ENCODE data around the gene PLCXD1. TPM values are rescaled to one million over a fixed set of nuclear protein-coding genes. Genes with fewer than 3 reads are reported as not detected.

PLCXD1 gene
- total RNA-seq, 1 donor from 2014 or later = 52.4 TPM

DNA sequence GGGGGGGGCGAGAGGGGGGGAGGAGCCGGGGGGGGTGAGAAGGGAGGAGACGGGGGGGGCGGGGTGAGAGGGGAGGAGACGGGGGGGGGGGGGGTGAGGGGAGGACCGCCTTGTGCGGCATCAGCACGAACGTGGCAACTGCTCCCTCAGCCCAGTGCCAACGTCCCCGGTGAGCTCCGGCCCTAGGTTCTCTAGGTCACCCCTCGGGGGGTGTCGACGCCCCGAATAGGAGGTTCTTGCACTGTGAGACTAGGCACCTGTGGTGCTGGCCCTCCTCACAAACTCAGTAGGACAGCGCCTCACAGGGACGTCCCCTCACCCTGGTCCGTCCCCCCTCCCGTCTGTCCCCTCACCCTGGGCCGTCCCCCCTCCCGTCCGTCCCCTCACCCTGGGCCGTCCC lies 58.9 kb downstream of the PLCXD1 start:
- Mint-ChIP-seq H3K36me3 (ENCODE audit: low read depth) (peaks cover 37% of the 10 kb centered on the region), H3K9me3 (peaks cover 2% of the 10 kb centered on the region), H3K4me1 (no peaks in the 10 kb centered on the region), H3K27ac (ENCODE audit: unreplicated experiment) (no peak overlapping the region), H3K27me3 (ENCODE audit: low read depth) (no peaks in the 10 kb centered on the region), H3K4me3 (no peak overlapping the region)
- no peak for DNase-seq (ENCODE audit: low read depth, low spot score)
- TF ChIP-seq, protein P1, sequence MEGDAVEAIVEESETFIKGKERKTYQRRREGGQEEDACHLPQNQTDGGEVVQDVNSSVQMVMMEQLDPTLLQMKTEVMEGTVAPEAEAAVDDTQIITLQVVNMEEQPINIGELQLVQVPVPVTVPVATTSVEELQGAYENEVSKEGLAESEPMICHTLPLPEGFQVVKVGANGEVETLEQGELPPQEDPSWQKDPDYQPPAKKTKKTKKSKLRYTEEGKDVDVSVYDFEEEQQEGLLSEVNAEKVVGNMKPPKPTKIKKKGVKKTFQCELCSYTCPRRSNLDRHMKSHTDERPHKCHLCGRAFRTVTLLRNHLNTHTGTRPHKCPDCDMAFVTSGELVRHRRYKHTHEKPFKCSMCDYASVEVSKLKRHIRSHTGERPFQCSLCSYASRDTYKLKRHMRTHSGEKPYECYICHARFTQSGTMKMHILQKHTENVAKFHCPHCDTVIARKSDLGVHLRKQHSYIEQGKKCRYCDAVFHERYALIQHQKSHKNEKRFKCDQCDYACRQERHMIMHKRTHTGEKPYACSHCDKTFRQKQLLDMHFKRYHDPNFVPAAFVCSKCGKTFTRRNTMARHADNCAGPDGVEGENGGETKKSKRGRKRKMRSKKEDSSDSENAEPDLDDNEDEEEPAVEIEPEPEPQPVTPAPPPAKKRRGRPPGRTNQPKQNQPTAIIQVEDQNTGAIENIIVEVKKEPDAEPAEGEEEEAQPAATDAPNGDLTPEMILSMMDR (conservative IDR thresholded peaks at IDR 0.05) = no peak

DNA sequence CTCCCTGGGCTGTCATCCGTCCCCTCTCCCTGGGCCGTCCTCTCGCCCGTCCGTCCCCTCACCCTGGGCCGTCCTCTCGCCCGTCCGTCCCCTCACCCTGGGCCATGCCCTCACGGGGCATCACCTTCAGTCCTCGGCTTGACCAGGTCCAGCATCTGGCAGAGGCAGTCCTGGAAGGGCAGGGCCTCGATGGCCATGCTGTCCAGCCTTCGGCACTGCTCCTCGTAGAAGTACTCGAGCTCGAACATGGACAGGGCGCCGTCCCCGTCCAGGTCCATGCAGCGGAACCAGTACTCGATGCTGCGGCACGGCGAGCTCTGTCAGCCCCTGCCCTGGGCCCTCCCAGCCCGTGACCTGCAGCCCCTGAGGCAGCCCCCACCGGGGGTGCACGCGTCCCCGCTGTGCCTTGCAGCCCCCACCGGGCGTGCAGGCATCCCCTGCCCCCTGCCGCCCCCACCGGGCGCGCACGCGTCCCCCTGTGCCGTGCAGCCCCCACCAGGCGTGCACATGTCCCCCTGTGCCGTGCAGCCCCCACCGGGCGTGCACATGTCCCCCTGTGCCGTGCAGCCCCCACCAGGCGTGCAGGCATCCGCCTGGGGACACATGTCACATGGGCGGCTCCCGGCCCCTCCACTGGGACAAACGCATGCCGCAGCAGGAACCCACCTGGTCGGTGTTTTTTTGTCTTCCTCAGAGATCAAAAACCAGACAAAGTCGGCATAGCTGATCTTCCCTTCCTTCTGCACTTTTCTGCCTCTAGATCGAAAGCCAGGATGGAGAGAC lies 59.7 kb downstream of the PLCXD1 start:
- no peak for DNase-seq (ENCODE audit: low read depth, low spot score)
- Mint-ChIP-seq H3K36me3 (ENCODE audit: low read depth) (peaks cover 35% of the 10 kb centered on the region), H3K27me3 (ENCODE audit: low read depth) (no peaks in the 10 kb centered on the region), H3K27ac (ENCODE audit: unreplicated experiment) (no peak overlapping the region), H3K9me3 (peaks cover 2% of the 10 kb centered on the region), H3K4me1 (no peaks in the 10 kb centered on the region), H3K4me3 (no peak overlapping the region)
- TF ChIP-seq, protein P1 (conservative IDR thresholded peaks at IDR 0.05) = no peak

DNA sequence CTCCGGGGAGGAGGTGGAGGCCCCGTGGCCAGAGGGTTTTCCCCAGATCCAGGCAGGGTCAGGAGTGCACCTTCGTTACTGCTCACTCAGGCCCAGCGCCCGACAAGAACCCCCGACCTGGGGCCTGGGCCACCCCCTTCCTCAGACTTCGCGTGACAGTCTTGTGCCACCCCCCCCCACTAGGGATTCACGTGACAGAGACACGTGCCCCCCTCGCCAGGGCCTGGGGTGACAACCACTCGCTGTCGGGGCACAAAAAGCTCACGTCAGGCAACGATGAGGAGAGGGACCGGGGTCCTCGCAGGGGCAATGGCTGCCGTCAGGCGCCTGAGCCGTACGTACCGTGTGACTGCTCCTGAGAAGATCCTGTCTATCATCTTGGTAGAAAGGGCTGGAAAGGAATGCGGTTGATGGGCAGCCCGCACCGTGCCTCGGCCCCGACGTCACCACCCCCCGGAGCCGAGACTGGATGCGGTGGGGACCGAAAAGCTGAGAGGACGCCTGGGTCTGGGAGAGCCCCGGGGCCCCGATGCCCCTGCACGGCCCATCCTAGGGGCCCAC lies 60.4 kb downstream of the PLCXD1 start:
- TF ChIP-seq, protein P1 (conservative IDR thresholded peaks at IDR 0.05) = no peak
- Mint-ChIP-seq H3K9me3 (peaks cover 2% of the 10 kb centered on the region), H3K36me3 (ENCODE audit: low read depth) (peaks cover 28% of the 10 kb centered on the region), H3K4me1 (no peaks in the 10 kb centered on the region), H3K4me3 (no peak overlapping the region), H3K27ac (ENCODE audit: unreplicated experiment) (no peak overlapping the region), H3K27me3 (ENCODE audit: low read depth) (no peaks in the 10 kb centered on the region)
- DNase-seq (ENCODE audit: low read depth, low spot score) = no peak

DNA sequence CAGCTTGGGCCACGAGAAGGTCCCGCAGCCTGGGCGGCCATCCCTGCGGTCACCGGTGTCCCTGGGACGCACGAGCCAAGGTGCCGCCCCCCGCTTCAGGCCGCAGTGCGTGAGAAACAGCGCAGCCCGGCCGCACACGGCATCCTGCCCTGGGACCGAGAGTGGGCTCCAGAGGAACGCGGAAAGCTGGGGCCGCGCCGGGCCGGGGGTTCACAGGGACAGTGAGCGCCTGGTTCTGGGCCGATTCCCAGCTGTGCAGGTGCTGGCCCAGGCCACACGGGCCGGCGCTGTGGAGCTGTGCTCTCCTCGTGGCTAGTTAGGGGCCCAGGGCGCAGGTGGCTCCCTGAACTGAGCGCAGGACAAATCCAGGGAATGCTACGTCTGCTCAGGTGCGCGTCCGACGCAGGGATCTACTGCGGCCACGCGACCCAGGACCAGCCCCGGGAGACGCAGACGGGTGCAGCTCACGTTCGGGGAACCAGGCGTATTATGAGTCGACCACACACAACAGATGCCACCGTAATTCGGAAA lies 63.3 kb downstream of the PLCXD1 start:
- DNase-seq (ENCODE audit: low read depth, low spot score) = no peak
- no peak overlapping the region for H3K4me3 Mint-ChIP-seq
- peaks cover 12% of the 10 kb centered on the region for H3K36me3 Mint-ChIP-seq (ENCODE audit: low read depth)
- peaks cover 11% of the 10 kb centered on the region for H3K4me1 Mint-ChIP-seq
- TF ChIP-seq, protein P1 (conservative IDR thresholded peaks at IDR 0.05) = no peak
- H3K9me3 Mint-ChIP-seq = peaks cover 2% of the 10 kb centered on the region
- no peak overlapping the region for H3K27ac Mint-ChIP-seq (ENCODE audit: unreplicated experiment)
- H3K27me3 Mint-ChIP-seq (ENCODE audit: low read depth) = no peaks in the 10 kb centered on the region

DNA sequence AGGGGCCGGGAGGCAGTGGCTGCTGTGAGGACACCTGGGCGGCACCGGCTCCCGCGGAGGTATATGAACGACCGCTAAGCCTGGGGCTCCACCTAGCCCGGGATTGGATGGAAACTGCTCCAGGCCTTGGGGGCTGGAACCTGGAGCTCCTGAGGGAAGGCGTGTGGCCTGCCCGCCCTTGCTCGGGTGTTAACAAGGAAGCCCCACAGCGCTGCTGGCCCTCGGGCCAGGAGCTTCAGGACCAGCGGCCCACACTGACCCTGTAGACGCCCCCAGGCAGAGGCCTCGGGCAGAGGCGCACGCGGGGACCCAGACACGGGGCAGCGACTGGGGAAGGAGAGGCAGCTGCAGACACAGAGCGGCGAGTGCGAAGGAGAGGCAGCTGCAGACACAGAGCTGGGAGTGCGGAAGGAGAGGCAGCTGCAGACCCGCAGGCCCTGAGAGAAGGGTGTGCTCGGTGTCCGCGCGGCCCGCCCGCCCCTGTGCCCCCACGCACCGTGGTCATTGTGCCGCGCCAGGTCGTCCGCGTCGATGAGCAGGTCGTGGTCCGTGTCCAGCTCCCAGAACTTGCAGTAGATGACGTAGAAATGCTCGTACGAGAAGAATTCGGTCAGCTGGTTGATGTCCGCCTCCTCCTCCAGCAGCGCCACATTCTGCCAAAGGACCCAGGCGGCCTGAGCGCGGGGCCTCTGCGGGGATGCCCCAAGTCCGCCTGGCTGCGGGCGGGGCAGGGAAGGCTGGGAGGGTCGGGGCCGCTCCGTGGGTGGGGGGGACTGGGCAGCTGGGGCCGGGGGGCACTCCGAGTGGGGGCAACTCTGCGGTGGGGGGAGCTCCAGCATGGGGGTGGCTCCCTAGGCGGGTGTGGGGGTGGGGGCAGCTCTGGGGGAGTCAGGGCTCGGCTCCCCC lies 64.1 kb downstream of the PLCXD1 start:
- H3K4me3 Mint-ChIP-seq = no peak overlapping the region
- no peaks in the 10 kb centered on the region for H3K27me3 Mint-ChIP-seq (ENCODE audit: low read depth)
- H3K4me1 Mint-ChIP-seq = peaks cover 19% of the 10 kb centered on the region
- peaks cover 12% of the 10 kb centered on the region for H3K36me3 Mint-ChIP-seq (ENCODE audit: low read depth)
- no peak overlapping the region for H3K27ac Mint-ChIP-seq (ENCODE audit: unreplicated experiment)
- H3K9me3 Mint-ChIP-seq = peaks cover 2% of the 10 kb centered on the region
- TF ChIP-seq, protein P1 (conservative IDR thresholded peaks at IDR 0.05) = no peak
- DNase-seq (ENCODE audit: low read depth, low spot score) = no peak

Data from neural crest cell (in vitro differentiated cells).